T-helper 17 cell (primary cell): ENCODE data around the gene CDHR1. TPM values are rescaled to one million over a fixed set of nuclear protein-coding genes. Genes with fewer than 3 reads are reported as not detected.

ENCODE experiments used
- ATAC-seq: fragments of 150-1000 bp; cut with Tn5 transposase; 2 replicates; pipeline ENCODE4 v1.10.0; 2021; ENCODE audit warnings: mild to moderate bottlenecking, moderate library complexity
- DNase-seq, 3 donors: peaks; one replicate each; pipeline versions ENCODE4 v3.0.0 to v3.0.0-alpha.2; 2020 to 2021
- H3K9me3 ChIP-seq: one replicate; pipeline ENCODE4 v1.7.0; 2013; ENCODE audit warnings: low read length, mild to moderate bottlenecking; ENCODE audit not compliant: control insufficient read depth, poor library complexity, severe bottlenecking
- H3K27ac Mint-ChIP-seq: one replicate; pipeline ENCODE4 v1.8.0; 2022; ENCODE audit warnings: mild to moderate bottlenecking, moderate library complexity, mixed read lengths
- H3K27me3 Mint-ChIP-seq: one replicate; pipeline ENCODE4 v1.8.0; 2022; ENCODE audit warnings: mixed read lengths
- H3K36me3 Mint-ChIP-seq: one replicate; pipeline ENCODE4 v1.8.0; 2022; ENCODE audit warnings: low read depth, mixed read lengths
- H3K4me1 Mint-ChIP-seq: one replicate; pipeline ENCODE4 v1.8.0; 2022; ENCODE audit warnings: mild to moderate bottlenecking, mixed read lengths
- H3K4me3 Mint-ChIP-seq: one replicate; pipeline ENCODE4 v1.8.0; 2022; ENCODE audit warnings: mild to moderate bottlenecking, moderate library complexity, mixed read lengths
- total RNA-seq, 4 donors: library from RNA in 2 of 4; stranded (reverse) in 2 of 4; gene quantifications; one replicate each; pipeline ENCODE4 v1.2.3 and lab custom pipeline; 2022 to 2026

Gene CDHR1
- total RNA-seq, 2 donors from 2014 or later: 0.12 to 0.73 TPM

- no peaks in the 10 kb centered on the region for H3K9me3 ChIP-seq
- Mint-ChIP-seq H3K4me3 (no peak overlapping the region), H3K27ac (no peak overlapping the region), H3K27me3 (peaks cover 48% of the 10 kb centered on the region), H3K4me1 (peaks cover 5% of the 10 kb centered on the region), H3K36me3 (peaks cover 5% of the 10 kb centered on the region)
- ATAC-seq: no peak
- DNase-seq: no peak
Observed at GRCh38 chr10:84212014-84212413, 17.7 kb downstream of the CDHR1 start.

- Mint-ChIP-seq H3K4me1 (peaks cover 5% of the 10 kb centered on the region), H3K4me3 (no peak overlapping the region), H3K27ac (no peak overlapping the region), H3K36me3 (peaks cover 2% of the 10 kb centered on the region), H3K27me3 (peaks cover 37% of the 10 kb centered on the region)
- ATAC-seq (no peak), DNase-seq (no peak)
- H3K9me3 ChIP-seq: no peaks in the 10 kb centered on the region
Observed at GRCh38 chr10:84213076-84213475, 18.7 kb downstream of the CDHR1 start.

- H3K4me1 Mint-ChIP-seq: peaks cover 5% of the 10 kb centered on the region
- peaks cover 2% of the 10 kb centered on the region for H3K36me3 Mint-ChIP-seq
- H3K4me3 Mint-ChIP-seq: peak overlapping the region; percentile 31
- peaks cover 27% of the 10 kb centered on the region for H3K27me3 Mint-ChIP-seq
- no peaks in the 10 kb centered on the region for H3K9me3 ChIP-seq
- H3K27ac Mint-ChIP-seq: no peak overlapping the region
- no peak for ATAC-seq
- no peak for DNase-seq
Observed at GRCh38 chr10:84214046-84214572, 19.8 kb downstream of the CDHR1 start.

- no peak overlapping the region for H3K27ac Mint-ChIP-seq
- peaks cover 5% of the 10 kb centered on the region for H3K4me1 Mint-ChIP-seq
- peak; percentile 71 for ATAC-seq
- H3K36me3 Mint-ChIP-seq: peaks cover 2% of the 10 kb centered on the region
- H3K9me3 ChIP-seq: no peaks in the 10 kb centered on the region
- DNase-seq: peak in 1 of 3 donors; percentile 17
- no peak overlapping the region for H3K4me3 Mint-ChIP-seq
- H3K27me3 Mint-ChIP-seq: peaks cover 26% of the 10 kb centered on the region
Observed at GRCh38 chr10:84214612-84215235, 20.4 kb downstream of the CDHR1 start.

- Mint-ChIP-seq H3K27me3 (peaks cover 30% of the 10 kb centered on the region), H3K4me1 (peaks cover 5% of the 10 kb centered on the region), H3K36me3 (no peaks in the 10 kb centered on the region), H3K27ac (no peak overlapping the region), H3K4me3 (no peak overlapping the region)
- no peak for ATAC-seq
- no peaks in the 10 kb centered on the region for H3K9me3 ChIP-seq
- DNase-seq: no peak
Observed at GRCh38 chr10:84216834-84217233, 22.5 kb downstream of the CDHR1 start.

- peaks cover 27% of the 10 kb centered on the region for H3K27me3 Mint-ChIP-seq
- H3K4me1 Mint-ChIP-seq: peaks cover 5% of the 10 kb centered on the region
- H3K9me3 ChIP-seq: no peaks in the 10 kb centered on the region
- no peak overlapping the region for H3K4me3 Mint-ChIP-seq
- DNase-seq: no peak
- ATAC-seq: no peak
- no peak overlapping the region for H3K27ac Mint-ChIP-seq
- no peaks in the 10 kb centered on the region for H3K36me3 Mint-ChIP-seq
Observed at GRCh38 chr10:84217746-84218145, 23.4 kb downstream of the CDHR1 start.

- ATAC-seq (no peak), DNase-seq (no peak)
- Mint-ChIP-seq H3K27ac (no peak overlapping the region), H3K4me3 (no peak overlapping the region), H3K27me3 (peaks cover 30% of the 10 kb centered on the region), H3K4me1 (no peaks in the 10 kb centered on the region), H3K36me3 (no peaks in the 10 kb centered on the region)
- H3K9me3 ChIP-seq: no peaks in the 10 kb centered on the region
Observed at GRCh38 chr10:84221916-84222315, 27.6 kb downstream of the CDHR1 start.

GRCh38 chr10:84224411-84225028 lies 30.2 kb downstream of the CDHR1 start:
- Mint-ChIP-seq H3K27ac (no peak overlapping the region), H3K4me1 (no peaks in the 10 kb centered on the region), H3K27me3 (peaks cover 51% of the 10 kb centered on the region), H3K4me3 (no peak overlapping the region), H3K36me3 (no peaks in the 10 kb centered on the region)
- DNase-seq: no peak
- no peaks in the 10 kb centered on the region for H3K9me3 ChIP-seq
- no peak for ATAC-seq

GRCh38 chr10:84225427-84226173 lies 31.3 kb downstream of the CDHR1 start, which contains the start of gene LRIT2:
TSS of gene LRIT2 (minus strand) at chr10:84225544. CDS start at chr10:84225520, 24 bp downstream.
- no peaks in the 10 kb centered on the region for H3K36me3 Mint-ChIP-seq
- H3K9me3 ChIP-seq: no peaks in the 10 kb centered on the region
- no peaks in the 10 kb centered on the region for H3K4me1 Mint-ChIP-seq
- H3K27ac Mint-ChIP-seq: no peak within 1 kb of the TSS
- DNase-seq (no peak), ATAC-seq (no peak)
- peaks cover 50% of the 10 kb centered on the region for H3K27me3 Mint-ChIP-seq
- no peak within 1 kb of the TSS for H3K4me3 Mint-ChIP-seq

- H3K36me3 Mint-ChIP-seq: no peaks in the 10 kb centered on the region
- peaks cover 44% of the 10 kb centered on the region for H3K27me3 Mint-ChIP-seq
- ATAC-seq (no peak), DNase-seq (no peak)
- no peaks in the 10 kb centered on the region for H3K4me1 Mint-ChIP-seq
- H3K9me3 ChIP-seq: no peaks in the 10 kb centered on the region
- no peak overlapping the region for H3K4me3 Mint-ChIP-seq
- H3K27ac Mint-ChIP-seq: no peak overlapping the region
Observed at GRCh38 chr10:84226616-84227015, 32.3 kb downstream of the CDHR1 start.

- no peak for ATAC-seq
- H3K27ac Mint-ChIP-seq: no peak overlapping the region
- DNase-seq: no peak
- no peak overlapping the region for H3K4me3 Mint-ChIP-seq
- no peaks in the 10 kb centered on the region for H3K4me1 Mint-ChIP-seq
- peaks cover 44% of the 10 kb centered on the region for H3K27me3 Mint-ChIP-seq
- no peaks in the 10 kb centered on the region for H3K36me3 Mint-ChIP-seq
- no peaks in the 10 kb centered on the region for H3K9me3 ChIP-seq
Observed at GRCh38 chr10:84227810-84228209, 33.5 kb downstream of the CDHR1 start.

GRCh38 chr10:84230359-84230758 lies 36.0 kb downstream of the CDHR1 start:
- no peak overlapping the region for H3K27ac Mint-ChIP-seq
- DNase-seq (no peak), ATAC-seq (no peak)
- no peaks in the 10 kb centered on the region for H3K9me3 ChIP-seq
- no peak overlapping the region for H3K4me3 Mint-ChIP-seq
- no peaks in the 10 kb centered on the region for H3K4me1 Mint-ChIP-seq
- peaks cover 52% of the 10 kb centered on the region for H3K27me3 Mint-ChIP-seq
- no peaks in the 10 kb centered on the region for H3K36me3 Mint-ChIP-seq

- no peaks in the 10 kb centered on the region for H3K4me1 Mint-ChIP-seq
- no peak for DNase-seq
- H3K9me3 ChIP-seq: no peaks in the 10 kb centered on the region
- no peak overlapping the region for H3K27ac Mint-ChIP-seq
- no peaks in the 10 kb centered on the region for H3K36me3 Mint-ChIP-seq
- peaks cover 49% of the 10 kb centered on the region for H3K27me3 Mint-ChIP-seq
- H3K4me3 Mint-ChIP-seq: no peak overlapping the region
- no peak for ATAC-seq
Observed at GRCh38 chr10:84232376-84232775, 38.0 kb downstream of the CDHR1 start.
